GM23248 (cell line): ENCODE data around the gene CDR2L.

Experiments used
- EZH2 ChIP-seq: fragments of 200-600 bp; sonication (generic); IDR thresholded peaks from 2 replicates; pipeline ENCODE4 v1.6.1; 2018; ENCODE audit warnings: antibody characterized with exemption, mild to moderate bottlenecking; ENCODE audit not compliant: insufficient read depth, poor library complexity, severe bottlenecking
- EZH2phosphoT487 ChIP-seq: fragments of 200-600 bp; sonication (generic); IDR thresholded peaks from 2 replicates; pipeline ENCODE4 v1.6.1; 2018; ENCODE audit warnings: antibody characterized with exemption, moderate library complexity, mild to moderate bottlenecking, low read depth; ENCODE audit not compliant: insufficient read depth

- no peak for TF ChIP-seq EZH2
- TF ChIP-seq EZH2phosphoT487, result no peak
These were observed 57.3 kb downstream of the CDR2L start for GRCh38 chr17:75044716-75045115.
